Measurements from ENCODE around the gene GPR26.

Gene GPR26

DNA sequence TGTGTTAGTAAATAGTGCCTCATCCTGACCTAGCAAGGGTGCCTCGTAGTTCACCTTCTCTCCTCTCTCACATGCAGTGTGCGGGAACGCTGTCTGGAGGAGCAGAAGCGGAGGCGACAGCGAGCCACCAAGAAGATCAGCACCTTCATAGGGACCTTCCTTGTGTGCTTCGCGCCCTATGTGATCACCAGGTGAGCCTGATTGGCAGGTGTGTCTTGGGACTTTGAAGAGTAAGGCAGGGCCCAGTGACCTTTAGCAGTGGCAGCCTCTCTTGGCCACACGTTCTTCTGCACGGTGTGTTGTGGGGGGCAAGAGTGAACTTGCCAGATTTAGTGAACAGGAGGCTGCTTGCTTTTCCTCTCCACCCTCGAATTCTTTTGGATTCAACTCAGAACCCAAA is 8.6 kb downstream of the GPR26 start:
- Histone ChIP-seq H3K27ac (ENCODE audit: low read depth, low read length) (no peak overlapping the region), H3K9me3 (ENCODE audit: control insufficient read depth in 1 of 2, low read length in 2 of 2) (no peaks in the 10 kb centered on the region), H3K9ac (ENCODE audit: low read depth in 1 of 2, low read length in 2 of 2) (no peak overlapping the region), H3K4me3 (ENCODE audit: low read depth in 1 of 2, low read length in 2 of 2) (no peak overlapping the region), H3K36me3 (ENCODE audit: control insufficient read depth in 1 of 2, insufficient read depth in 2 of 2, low read length in 2 of 2) (no peaks in the 10 kb centered on the region), H3K27me3 (ENCODE audit: control insufficient read depth in 1 of 2, insufficient read depth in 2 of 2, low read length in 2 of 2) (peaks cover 0 to 8% of the 10 kb centered on the region in 2 donors), H3K4me1 (ENCODE audit: control insufficient read depth in 1 of 2, insufficient read depth in 2 of 2, low read length in 2 of 2) (no peaks in the 10 kb centered on the region)

DNA sequence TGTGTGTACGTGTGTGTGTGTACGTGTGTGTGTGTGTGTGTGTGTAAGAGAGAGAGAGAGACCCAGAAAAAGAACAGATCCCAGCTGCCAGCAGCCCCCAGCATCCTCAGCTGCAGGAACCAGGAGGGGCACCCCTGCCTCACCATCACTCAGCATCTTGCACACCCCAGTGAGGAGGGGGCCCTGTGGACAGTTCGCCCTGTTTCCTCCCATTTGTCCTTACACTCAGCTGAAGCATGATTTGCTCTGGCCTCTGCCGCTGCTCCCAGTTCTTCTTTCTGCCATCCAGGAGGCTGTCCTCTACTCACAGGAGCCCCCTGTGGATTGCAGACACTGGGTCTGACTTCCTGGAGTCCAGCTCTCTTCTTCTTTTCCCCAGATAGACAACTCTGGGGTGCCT is 9.7 kb downstream of the GPR26 start:
- H3K4me3 ChIP-seq (ENCODE audit: low read depth in 1 of 2, low read length in 2 of 2): no peak overlapping the region
- no peak overlapping the region for H3K27ac ChIP-seq (ENCODE audit: low read depth, low read length)
- H3K36me3 ChIP-seq (ENCODE audit: control insufficient read depth in 1 of 2, insufficient read depth in 2 of 2, low read length in 2 of 2): no peaks in the 10 kb centered on the region
- no peaks in the 10 kb centered on the region for H3K4me1 ChIP-seq (ENCODE audit: control insufficient read depth in 1 of 2, insufficient read depth in 2 of 2, low read length in 2 of 2)
- no peaks in the 10 kb centered on the region for H3K9me3 ChIP-seq (ENCODE audit: control insufficient read depth in 1 of 2, low read length in 2 of 2)
- no peak overlapping the region for H3K9ac ChIP-seq (ENCODE audit: low read depth in 1 of 2, low read length in 2 of 2)
- peaks cover 0 to 4% of the 10 kb centered on the region in 2 donors for H3K27me3 ChIP-seq (ENCODE audit: control insufficient read depth in 1 of 2, insufficient read depth in 2 of 2, low read length in 2 of 2)

DNA sequence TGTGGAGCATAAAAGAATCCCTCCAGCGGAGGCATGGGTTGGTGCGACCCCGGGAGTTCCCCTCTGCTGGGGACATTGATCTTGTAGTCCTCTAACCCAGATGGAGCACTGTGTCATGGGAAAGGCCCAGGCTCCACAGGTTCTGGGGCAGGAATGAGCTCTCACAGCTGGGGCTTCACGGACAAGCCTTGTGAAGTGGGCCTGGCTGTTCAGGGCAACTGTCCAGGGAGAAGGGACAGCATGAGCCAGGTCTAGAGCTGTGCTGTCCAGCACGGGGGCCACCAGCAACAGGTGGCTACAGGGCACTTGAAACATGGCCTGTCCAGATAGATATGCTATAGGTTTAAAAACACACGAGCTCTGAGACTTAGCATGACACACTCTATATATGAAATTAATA is 11.4 kb downstream of the GPR26 start:
- no peak overlapping the region for H3K9ac ChIP-seq (ENCODE audit: low read depth in 1 of 2, low read length in 2 of 2)
- no peaks in the 10 kb centered on the region for H3K27me3 ChIP-seq (ENCODE audit: control insufficient read depth in 1 of 2, insufficient read depth in 2 of 2, low read length in 2 of 2)
- no peak overlapping the region for H3K27ac ChIP-seq (ENCODE audit: low read depth, low read length)
- no peak overlapping the region for H3K4me3 ChIP-seq (ENCODE audit: low read depth in 1 of 2, low read length in 2 of 2)
- H3K36me3 ChIP-seq (ENCODE audit: control insufficient read depth in 1 of 2, insufficient read depth in 2 of 2, low read length in 2 of 2): no peaks in the 10 kb centered on the region
- no peaks in the 10 kb centered on the region for H3K4me1 ChIP-seq (ENCODE audit: control insufficient read depth in 1 of 2, insufficient read depth in 2 of 2, low read length in 2 of 2)
- no peaks in the 10 kb centered on the region for H3K9me3 ChIP-seq (ENCODE audit: control insufficient read depth in 1 of 2, low read length in 2 of 2)

DNA sequence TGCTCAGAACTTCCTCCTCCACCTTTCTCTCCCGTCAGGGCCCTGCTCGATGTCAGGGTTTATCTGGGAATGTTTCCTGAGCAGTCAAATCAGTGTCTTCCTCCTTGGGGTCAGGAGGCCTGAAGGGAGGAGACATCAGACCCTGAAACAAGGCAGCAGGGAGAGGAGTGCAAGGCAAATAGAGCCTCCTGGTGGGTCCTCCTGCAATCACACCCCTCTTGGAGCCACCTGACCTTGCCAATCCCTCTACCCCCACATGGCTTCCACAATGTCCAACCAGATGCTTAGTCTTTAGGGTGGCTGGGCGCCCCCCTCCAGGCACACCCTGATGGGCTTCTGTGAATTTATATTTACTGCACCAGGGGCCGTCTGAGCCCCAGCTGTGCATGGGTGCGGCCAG is 12.2 kb downstream of the GPR26 start:
- H3K36me3 ChIP-seq (ENCODE audit: control insufficient read depth in 1 of 2, insufficient read depth in 2 of 2, low read length in 2 of 2): no peaks in the 10 kb centered on the region
- H3K4me1 ChIP-seq (ENCODE audit: control insufficient read depth in 1 of 2, insufficient read depth in 2 of 2, low read length in 2 of 2): no peaks in the 10 kb centered on the region
- no peak overlapping the region for H3K27ac ChIP-seq (ENCODE audit: low read depth, low read length)
- no peak overlapping the region for H3K9ac ChIP-seq (ENCODE audit: low read depth in 1 of 2, low read length in 2 of 2)
- no peaks in the 10 kb centered on the region for H3K27me3 ChIP-seq (ENCODE audit: control insufficient read depth in 1 of 2, insufficient read depth in 2 of 2, low read length in 2 of 2)
- no peak overlapping the region for H3K4me3 ChIP-seq (ENCODE audit: low read depth in 1 of 2, low read length in 2 of 2)
- no peaks in the 10 kb centered on the region for H3K9me3 ChIP-seq (ENCODE audit: control insufficient read depth in 1 of 2, low read length in 2 of 2)

DNA sequence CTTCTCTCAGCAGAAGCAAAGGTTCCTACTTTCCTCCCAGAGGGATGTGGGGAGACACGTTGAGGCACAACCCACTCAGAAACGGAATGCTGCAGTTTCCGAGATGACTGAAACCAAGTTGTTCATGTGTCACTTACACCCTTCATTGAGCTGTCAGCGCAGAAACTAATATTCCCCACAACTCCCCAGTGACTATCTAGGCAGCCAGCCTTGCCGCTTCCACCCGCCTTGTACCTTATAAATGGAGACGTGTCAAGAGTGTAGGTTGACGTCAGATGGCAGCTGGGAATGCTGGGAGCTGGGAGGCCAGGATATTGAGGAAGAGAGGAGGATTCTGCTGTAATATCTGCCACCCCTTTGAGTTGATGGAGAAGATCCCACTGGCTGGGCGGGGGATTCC is 15.1 kb downstream of the GPR26 start:
- Histone ChIP-seq H3K4me3 (ENCODE audit: low read depth in 1 of 2, low read length in 2 of 2) (no peak overlapping the region), H3K9ac (ENCODE audit: low read depth in 1 of 2, low read length in 2 of 2) (no peak overlapping the region), H3K4me1 (ENCODE audit: control insufficient read depth in 1 of 2, insufficient read depth in 2 of 2, low read length in 2 of 2) (no peaks in the 10 kb centered on the region), H3K9me3 (ENCODE audit: control insufficient read depth in 1 of 2, low read length in 2 of 2) (no peaks in the 10 kb centered on the region), H3K27me3 (ENCODE audit: control insufficient read depth in 1 of 2, insufficient read depth in 2 of 2, low read length in 2 of 2) (no peaks in the 10 kb centered on the region), H3K36me3 (ENCODE audit: control insufficient read depth in 1 of 2, insufficient read depth in 2 of 2, low read length in 2 of 2) (no peaks in the 10 kb centered on the region), H3K27ac (ENCODE audit: low read depth, low read length) (no peak overlapping the region)

DNA sequence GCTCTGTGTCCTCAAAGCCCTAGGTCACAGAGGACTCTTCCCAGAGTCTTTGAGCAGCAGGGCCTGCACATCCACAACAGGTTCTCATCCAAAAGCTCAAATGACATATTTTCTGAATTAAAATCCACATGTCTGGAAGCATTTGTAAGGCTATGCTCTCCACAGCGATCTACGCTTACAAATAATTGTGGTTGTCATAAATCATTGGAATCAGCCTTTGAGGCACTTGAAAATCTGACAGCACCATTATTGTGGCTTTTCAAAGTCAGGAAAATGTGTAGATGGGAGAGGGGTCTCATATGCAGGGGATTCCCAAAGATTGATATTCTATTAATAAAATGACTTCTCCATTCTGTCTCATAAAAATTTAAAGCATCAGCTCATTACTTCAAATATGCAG is 16.3 kb downstream of the GPR26 start:
- H3K27me3 ChIP-seq (ENCODE audit: control insufficient read depth in 1 of 2, insufficient read depth in 2 of 2, low read length in 2 of 2): no peaks in the 10 kb centered on the region
- no peak overlapping the region for H3K4me3 ChIP-seq (ENCODE audit: low read depth in 1 of 2, low read length in 2 of 2)
- no peak overlapping the region for H3K9ac ChIP-seq (ENCODE audit: low read depth in 1 of 2, low read length in 2 of 2)
- no peaks in the 10 kb centered on the region for H3K9me3 ChIP-seq (ENCODE audit: control insufficient read depth in 1 of 2, low read length in 2 of 2)
- H3K4me1 ChIP-seq (ENCODE audit: control insufficient read depth in 1 of 2, insufficient read depth in 2 of 2, low read length in 2 of 2): no peaks in the 10 kb centered on the region
- no peak overlapping the region for H3K27ac ChIP-seq (ENCODE audit: low read depth, low read length)
- no peaks in the 10 kb centered on the region for H3K36me3 ChIP-seq (ENCODE audit: control insufficient read depth in 1 of 2, insufficient read depth in 2 of 2, low read length in 2 of 2)

DNA sequence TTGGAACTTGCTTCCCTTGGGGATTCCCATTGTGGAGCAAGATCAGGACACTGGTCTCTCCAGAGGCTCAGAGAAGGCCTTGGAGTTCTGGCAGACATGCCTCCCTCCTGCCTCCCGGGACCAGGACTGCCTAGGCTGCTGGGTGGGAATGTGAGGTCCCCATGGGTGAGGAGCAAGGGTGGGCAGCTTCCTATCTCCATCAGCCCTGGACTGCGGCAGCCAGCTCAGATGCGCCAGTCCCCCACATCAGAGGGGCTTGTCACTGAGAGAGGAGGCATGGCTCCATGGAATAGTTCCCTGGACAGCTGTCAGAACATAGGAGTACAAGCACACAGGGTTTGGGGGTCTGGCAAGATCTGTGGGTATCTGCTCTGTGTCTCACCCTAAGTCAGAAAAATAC is 17.3 kb downstream of the GPR26 start:
- no peak overlapping the region for H3K9ac ChIP-seq (ENCODE audit: low read depth in 1 of 2, low read length in 2 of 2)
- H3K27ac ChIP-seq (ENCODE audit: low read depth, low read length): no peak overlapping the region
- no peaks in the 10 kb centered on the region for H3K9me3 ChIP-seq (ENCODE audit: control insufficient read depth in 1 of 2, low read length in 2 of 2)
- H3K4me1 ChIP-seq (ENCODE audit: control insufficient read depth in 1 of 2, insufficient read depth in 2 of 2, low read length in 2 of 2): no peaks in the 10 kb centered on the region
- H3K4me3 ChIP-seq (ENCODE audit: low read depth in 1 of 2, low read length in 2 of 2): no peak overlapping the region
- H3K27me3 ChIP-seq (ENCODE audit: control insufficient read depth in 1 of 2, insufficient read depth in 2 of 2, low read length in 2 of 2): no peaks in the 10 kb centered on the region
- no peaks in the 10 kb centered on the region for H3K36me3 ChIP-seq (ENCODE audit: control insufficient read depth in 1 of 2, insufficient read depth in 2 of 2, low read length in 2 of 2)

DNA sequence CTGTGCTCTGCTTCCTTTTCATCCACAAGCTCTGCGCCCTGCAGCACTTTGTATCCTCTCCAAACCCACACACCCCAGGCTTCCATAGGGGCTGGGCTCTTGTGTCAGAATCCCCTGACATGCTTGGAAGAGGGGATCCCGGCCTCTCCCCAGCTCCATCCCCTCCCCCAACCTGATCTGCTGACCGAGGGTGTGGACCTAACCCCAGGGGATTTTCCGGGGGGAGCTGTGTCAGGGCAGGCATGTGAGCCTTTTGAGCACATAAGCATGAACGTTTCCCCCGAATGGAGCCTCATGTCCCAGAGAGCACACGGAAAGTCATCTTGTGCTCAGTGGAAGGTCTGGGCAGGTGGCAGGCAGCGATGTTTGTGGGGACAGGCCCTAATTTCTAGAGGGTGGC is 17.7 kb downstream of the GPR26 start:
- Histone ChIP-seq H3K9me3 (ENCODE audit: control insufficient read depth in 1 of 2, low read length in 2 of 2) (no peaks in the 10 kb centered on the region), H3K27ac (ENCODE audit: low read depth, low read length) (no peak overlapping the region), H3K27me3 (ENCODE audit: control insufficient read depth in 1 of 2, insufficient read depth in 2 of 2, low read length in 2 of 2) (no peaks in the 10 kb centered on the region), H3K36me3 (ENCODE audit: control insufficient read depth in 1 of 2, insufficient read depth in 2 of 2, low read length in 2 of 2) (no peaks in the 10 kb centered on the region), H3K4me3 (ENCODE audit: low read depth in 1 of 2, low read length in 2 of 2) (no peak overlapping the region), H3K4me1 (ENCODE audit: control insufficient read depth in 1 of 2, insufficient read depth in 2 of 2, low read length in 2 of 2) (no peaks in the 10 kb centered on the region), H3K9ac (ENCODE audit: low read depth in 1 of 2, low read length in 2 of 2) (no peak overlapping the region)

DNA sequence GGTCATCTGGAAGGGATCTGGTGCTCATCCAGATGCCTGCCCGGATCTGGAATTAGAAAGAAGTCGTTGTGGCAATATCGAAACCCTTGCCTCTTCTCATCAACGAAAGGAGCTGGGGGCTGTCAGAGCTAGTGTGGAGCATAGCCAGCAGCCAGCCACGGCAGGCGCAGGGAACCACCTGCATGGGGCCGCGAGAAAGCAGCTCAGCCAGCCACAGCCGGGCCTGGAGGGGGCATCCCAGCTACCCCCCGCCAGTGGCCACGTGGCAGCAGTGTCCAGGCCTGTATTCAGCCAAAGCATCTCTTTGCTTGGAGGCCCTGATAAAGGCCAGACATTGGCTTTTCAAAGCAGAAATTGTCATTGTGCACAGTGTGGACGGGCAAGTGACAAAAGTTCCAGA is 19.1 kb downstream of the GPR26 start:
- no peaks in the 10 kb centered on the region for H3K36me3 ChIP-seq (ENCODE audit: control insufficient read depth in 1 of 2, insufficient read depth in 2 of 2, low read length in 2 of 2)
- H3K4me3 ChIP-seq (ENCODE audit: low read depth in 1 of 2, low read length in 2 of 2): no peak overlapping the region
- H3K4me1 ChIP-seq (ENCODE audit: control insufficient read depth in 1 of 2, insufficient read depth in 2 of 2, low read length in 2 of 2): no peaks in the 10 kb centered on the region
- no peak overlapping the region for H3K27ac ChIP-seq (ENCODE audit: low read depth, low read length)
- H3K9me3 ChIP-seq (ENCODE audit: control insufficient read depth in 1 of 2, low read length in 2 of 2): no peaks in the 10 kb centered on the region
- H3K9ac ChIP-seq (ENCODE audit: low read depth in 1 of 2, low read length in 2 of 2): no peak overlapping the region
- H3K27me3 ChIP-seq (ENCODE audit: control insufficient read depth in 1 of 2, insufficient read depth in 2 of 2, low read length in 2 of 2): no peaks in the 10 kb centered on the region

DNA sequence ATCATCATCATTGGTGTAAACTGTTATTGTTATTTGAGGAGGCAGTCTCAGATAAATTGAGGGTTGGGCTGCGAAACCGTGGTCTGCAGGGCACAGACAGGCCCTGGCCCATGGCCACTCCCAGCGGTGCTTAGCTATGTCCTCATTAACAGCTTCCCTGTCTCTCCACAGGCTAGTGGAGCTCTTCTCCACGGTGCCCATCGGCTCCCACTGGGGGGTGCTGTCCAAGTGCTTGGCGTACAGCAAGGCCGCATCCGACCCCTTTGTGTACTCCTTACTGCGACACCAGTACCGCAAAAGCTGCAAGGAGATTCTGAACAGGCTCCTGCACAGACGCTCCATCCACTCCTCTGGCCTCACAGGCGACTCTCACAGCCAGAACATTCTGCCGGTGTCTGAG is 21.6 kb downstream of the GPR26 start:
- H3K27me3 ChIP-seq (ENCODE audit: control insufficient read depth in 1 of 2, insufficient read depth in 2 of 2, low read length in 2 of 2): no peaks in the 10 kb centered on the region
- H3K36me3 ChIP-seq (ENCODE audit: control insufficient read depth in 1 of 2, insufficient read depth in 2 of 2, low read length in 2 of 2): no peaks in the 10 kb centered on the region
- no peaks in the 10 kb centered on the region for H3K9me3 ChIP-seq (ENCODE audit: control insufficient read depth in 1 of 2, low read length in 2 of 2)
- no peaks in the 10 kb centered on the region for H3K4me1 ChIP-seq (ENCODE audit: control insufficient read depth in 1 of 2, insufficient read depth in 2 of 2, low read length in 2 of 2)
- no peak overlapping the region for H3K27ac ChIP-seq (ENCODE audit: low read depth, low read length)
- H3K9ac ChIP-seq (ENCODE audit: low read depth in 1 of 2, low read length in 2 of 2): no peak overlapping the region
- no peak overlapping the region for H3K4me3 ChIP-seq (ENCODE audit: low read depth in 1 of 2, low read length in 2 of 2)

DNA sequence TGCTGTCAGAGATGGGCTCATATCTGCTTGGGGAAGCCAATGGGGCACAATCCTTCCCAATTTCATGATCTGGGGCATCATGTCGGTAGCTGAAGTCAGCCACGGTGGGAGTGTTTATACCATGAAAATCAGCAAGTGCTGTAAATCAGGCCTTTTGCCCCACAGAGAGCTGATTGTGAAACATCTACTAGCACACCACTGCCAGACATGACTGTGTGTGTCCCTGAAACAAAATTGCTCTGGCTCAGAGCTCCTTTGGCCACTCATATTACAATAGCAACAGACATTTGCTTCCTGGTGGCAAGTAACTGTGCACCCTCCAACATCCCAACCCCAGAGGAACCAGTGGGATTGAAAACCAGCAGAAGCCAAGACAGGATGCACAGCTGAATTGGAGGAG is 23.7 kb downstream of the GPR26 start:
- H3K27me3 ChIP-seq (ENCODE audit: control insufficient read depth in 1 of 2, insufficient read depth in 2 of 2, low read length in 2 of 2): no peaks in the 10 kb centered on the region
- H3K27ac ChIP-seq (ENCODE audit: low read depth, low read length): no peak overlapping the region
- no peaks in the 10 kb centered on the region for H3K4me1 ChIP-seq (ENCODE audit: control insufficient read depth in 1 of 2, insufficient read depth in 2 of 2, low read length in 2 of 2)
- H3K36me3 ChIP-seq (ENCODE audit: control insufficient read depth in 1 of 2, insufficient read depth in 2 of 2, low read length in 2 of 2): no peaks in the 10 kb centered on the region
- H3K4me3 ChIP-seq (ENCODE audit: low read depth in 1 of 2, low read length in 2 of 2): no peak overlapping the region
- H3K9me3 ChIP-seq (ENCODE audit: control insufficient read depth in 1 of 2, low read length in 2 of 2): no peaks in the 10 kb centered on the region
- no peak overlapping the region for H3K9ac ChIP-seq (ENCODE audit: low read depth in 1 of 2, low read length in 2 of 2)
